ENCODE measurements around the gene CEND1.

Gene CEND1

DNA sequence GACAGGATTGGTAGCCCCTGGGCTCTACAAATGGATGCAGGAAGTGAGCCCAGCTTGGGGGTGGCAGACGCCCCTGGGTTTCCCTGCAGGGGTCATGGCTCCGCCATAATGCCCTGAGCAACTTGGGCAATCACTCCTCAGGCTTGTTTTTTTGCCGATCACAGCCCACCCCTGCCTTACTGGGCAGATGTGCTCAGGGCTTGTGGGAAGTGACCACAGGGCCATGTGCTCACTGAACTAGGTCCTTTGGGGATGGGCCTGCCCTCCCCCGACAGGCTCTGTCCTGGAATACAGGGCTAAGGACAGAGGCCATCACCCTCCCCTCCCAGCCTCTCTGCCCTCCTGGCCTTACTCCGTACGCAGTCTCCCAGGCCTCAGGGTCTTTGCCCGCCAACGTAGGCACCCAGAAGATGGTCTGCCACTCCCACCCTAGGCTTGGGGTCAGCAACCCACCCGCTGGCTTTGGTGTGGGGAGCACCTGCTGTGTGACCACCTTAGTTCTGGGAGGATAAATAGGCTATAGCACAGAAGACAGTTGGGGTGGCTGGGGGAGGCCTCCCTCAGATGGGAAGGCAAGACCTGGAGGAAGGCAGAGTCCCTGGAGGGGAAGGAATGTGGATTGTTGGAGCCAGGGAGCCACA is 23.7 kb upstream of the CEND1 start:
- peak; percentile 57 for DNase-seq (ENCODE audit: low read depth)
- TF ChIP-seq, protein P1, sequence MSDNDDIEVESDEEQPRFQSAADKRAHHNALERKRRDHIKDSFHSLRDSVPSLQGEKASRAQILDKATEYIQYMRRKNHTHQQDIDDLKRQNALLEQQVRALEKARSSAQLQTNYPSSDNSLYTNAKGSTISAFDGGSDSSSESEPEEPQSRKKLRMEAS (IDR thresholded peaks at IDR 0.05; ENCODE audit: low read depth, low read length), result peak; percentile 81
- no peak for TF ChIP-seq POLR2A (IDR thresholded peaks at IDR 0.05; ENCODE audit: extremely low read depth, insufficient read length)
- TF ChIP-seq, protein P2, sequence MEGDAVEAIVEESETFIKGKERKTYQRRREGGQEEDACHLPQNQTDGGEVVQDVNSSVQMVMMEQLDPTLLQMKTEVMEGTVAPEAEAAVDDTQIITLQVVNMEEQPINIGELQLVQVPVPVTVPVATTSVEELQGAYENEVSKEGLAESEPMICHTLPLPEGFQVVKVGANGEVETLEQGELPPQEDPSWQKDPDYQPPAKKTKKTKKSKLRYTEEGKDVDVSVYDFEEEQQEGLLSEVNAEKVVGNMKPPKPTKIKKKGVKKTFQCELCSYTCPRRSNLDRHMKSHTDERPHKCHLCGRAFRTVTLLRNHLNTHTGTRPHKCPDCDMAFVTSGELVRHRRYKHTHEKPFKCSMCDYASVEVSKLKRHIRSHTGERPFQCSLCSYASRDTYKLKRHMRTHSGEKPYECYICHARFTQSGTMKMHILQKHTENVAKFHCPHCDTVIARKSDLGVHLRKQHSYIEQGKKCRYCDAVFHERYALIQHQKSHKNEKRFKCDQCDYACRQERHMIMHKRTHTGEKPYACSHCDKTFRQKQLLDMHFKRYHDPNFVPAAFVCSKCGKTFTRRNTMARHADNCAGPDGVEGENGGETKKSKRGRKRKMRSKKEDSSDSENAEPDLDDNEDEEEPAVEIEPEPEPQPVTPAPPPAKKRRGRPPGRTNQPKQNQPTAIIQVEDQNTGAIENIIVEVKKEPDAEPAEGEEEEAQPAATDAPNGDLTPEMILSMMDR (IDR thresholded peaks at IDR 0.05; ENCODE audit: low read depth, low read length), result no peak
- TF ChIP-seq MYC (IDR thresholded peaks at IDR 0.05; ENCODE audit: low read depth, low read length), result peak; percentile 72
- no peak overlapping the region for H3K4me3 ChIP-seq (ENCODE audit: low read depth, low read length)

DNA sequence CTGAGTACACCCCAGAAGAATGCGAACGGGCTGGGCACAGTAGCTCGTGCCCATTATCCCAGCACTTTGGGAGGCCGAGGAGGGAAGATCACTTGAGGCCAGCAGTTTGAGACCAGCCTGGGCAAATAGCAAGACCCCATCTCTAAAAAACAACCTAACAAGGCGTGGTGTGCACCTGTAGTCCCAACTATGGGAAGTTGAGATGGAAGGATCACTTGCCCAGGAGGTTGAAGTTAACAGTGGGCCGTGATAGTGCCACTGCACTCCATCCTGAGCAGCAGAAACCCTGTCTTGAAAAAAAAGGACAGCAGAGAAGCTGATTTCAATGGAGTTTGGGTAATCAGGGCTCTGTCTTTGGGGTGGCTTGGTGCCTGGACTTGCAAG is 23.2 kb upstream of the CEND1 start:
- H3K4me3 ChIP-seq (ENCODE audit: low read depth, low read length), result no peak overlapping the region
- DNase-seq (ENCODE audit: low read depth), result no peak
- TF ChIP-seq, protein P1 (IDR thresholded peaks at IDR 0.05; ENCODE audit: low read depth, low read length), result no peak
- TF ChIP-seq MYC (IDR thresholded peaks at IDR 0.05; ENCODE audit: low read depth, low read length) (no peak), POLR2A (IDR thresholded peaks at IDR 0.05; ENCODE audit: extremely low read depth, insufficient read length) (no peak)
- TF ChIP-seq, protein P2 (IDR thresholded peaks at IDR 0.05; ENCODE audit: low read depth, low read length), result no peak

DNA sequence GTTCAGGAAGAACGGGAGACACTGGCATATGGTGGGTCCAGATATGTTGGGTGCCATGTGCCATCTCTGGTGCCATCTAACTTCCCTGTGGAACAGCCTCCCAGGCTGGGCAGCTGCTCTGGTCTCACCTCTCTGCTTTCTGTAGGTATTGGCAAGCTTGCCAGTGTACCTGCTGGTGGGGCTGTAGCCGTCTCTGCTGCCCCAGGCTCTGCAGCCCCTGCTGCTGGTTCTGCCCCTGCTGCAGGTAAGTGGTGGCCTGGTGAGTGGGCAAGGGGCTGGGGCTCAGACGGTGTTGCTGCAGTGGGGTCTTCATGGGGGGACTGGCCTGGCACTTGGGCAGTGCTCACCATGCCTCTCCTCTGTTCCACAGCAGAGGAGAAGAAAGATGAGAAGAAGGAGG is 22.5 kb upstream of the CEND1 start:
- H3K4me3 ChIP-seq (ENCODE audit: low read depth, low read length), result peak overlapping the region; percentile 98
- TF ChIP-seq, protein P2 (IDR thresholded peaks at IDR 0.05; ENCODE audit: low read depth, low read length), result no peak
- TF ChIP-seq POLR2A (IDR thresholded peaks at IDR 0.05; ENCODE audit: extremely low read depth, insufficient read length) (no peak), MYC (IDR thresholded peaks at IDR 0.05; ENCODE audit: low read depth, low read length) (no peak)
- TF ChIP-seq, protein P1 (IDR thresholded peaks at IDR 0.05; ENCODE audit: low read depth, low read length), result no peak
- no peak for DNase-seq (ENCODE audit: low read depth)

DNA sequence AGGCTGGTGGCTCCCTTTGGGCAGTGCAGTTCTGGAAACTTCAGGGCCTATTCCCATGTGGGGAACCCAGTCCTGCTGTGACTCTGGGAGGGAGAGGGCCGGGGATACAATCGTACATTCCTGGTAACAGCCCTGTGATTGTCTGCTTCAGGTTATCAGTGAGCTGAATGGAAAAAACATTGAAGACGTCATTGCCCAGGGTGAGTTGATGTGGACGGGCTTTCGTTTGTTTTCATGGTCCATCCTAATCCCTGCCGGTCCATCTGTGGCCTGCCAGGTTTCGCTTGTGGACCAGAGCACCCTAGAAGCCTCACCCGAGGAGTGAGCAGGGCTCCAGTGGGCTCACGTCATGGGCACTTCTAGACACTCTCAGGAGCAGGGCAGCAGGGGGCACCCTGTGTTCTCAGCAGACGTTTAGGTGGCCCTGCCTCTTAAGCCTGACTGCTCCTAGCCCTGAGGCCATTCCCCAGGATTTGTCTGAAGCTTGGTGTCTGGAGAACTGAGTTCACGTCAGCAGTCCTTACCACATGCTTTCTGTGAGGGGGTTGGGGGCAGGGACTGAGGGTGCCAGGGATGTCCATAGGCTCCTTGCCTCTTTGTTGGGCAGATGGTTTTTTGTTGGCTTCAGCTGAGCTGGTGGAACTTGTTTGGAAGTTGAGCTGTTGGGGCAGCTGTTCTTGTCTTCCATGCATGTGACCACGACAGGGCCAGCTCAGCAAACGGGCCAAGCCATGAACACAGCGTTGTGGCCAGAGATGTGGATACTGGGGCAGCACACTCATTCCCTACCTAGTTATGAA is 21.8 kb upstream of the CEND1 start:
- peak overlapping the region; percentile 98 for H3K4me3 ChIP-seq (ENCODE audit: low read depth, low read length)
- TF ChIP-seq, protein P2 (IDR thresholded peaks at IDR 0.05; ENCODE audit: low read depth, low read length), result no peak
- TF ChIP-seq POLR2A (IDR thresholded peaks at IDR 0.05; ENCODE audit: extremely low read depth, insufficient read length) (no peak), MYC (IDR thresholded peaks at IDR 0.05; ENCODE audit: low read depth, low read length) (no peak)
- TF ChIP-seq, protein P1 (IDR thresholded peaks at IDR 0.05; ENCODE audit: low read depth, low read length), result no peak
- DNase-seq (ENCODE audit: low read depth), result peak; percentile 47

DNA sequence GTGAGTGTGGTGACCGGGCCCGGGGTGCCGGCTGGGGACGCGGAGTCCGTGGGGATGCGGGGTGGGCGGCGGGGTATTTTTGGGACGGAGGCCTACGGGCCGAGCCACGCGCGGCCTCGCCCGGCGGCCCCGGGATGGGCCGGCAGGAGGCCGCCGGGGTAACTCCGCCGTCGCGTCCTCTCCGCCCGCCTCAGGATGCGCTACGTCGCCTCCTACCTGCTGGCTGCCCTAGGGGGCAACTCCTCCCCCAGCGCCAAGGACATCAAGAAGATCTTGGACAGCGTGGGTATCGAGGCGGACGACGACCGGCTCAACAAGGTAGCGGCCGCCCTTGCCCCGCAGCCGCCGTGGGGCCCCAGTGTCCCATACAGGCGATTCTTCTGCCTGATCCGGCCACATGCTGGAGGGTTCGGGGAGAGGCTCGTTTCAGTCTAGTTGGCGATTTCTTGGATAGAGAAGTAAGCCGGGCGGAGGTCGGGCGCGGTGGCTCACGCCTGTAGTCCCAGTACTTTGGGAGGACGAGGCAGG is 20.2 kb upstream of the CEND1 start:
- DNase-seq (ENCODE audit: low read depth), result no peak
- TF ChIP-seq MYC (IDR thresholded peaks at IDR 0.05; ENCODE audit: low read depth, low read length) (no peak), POLR2A (IDR thresholded peaks at IDR 0.05; ENCODE audit: extremely low read depth, insufficient read length) (no peak)
- TF ChIP-seq, protein P2 (IDR thresholded peaks at IDR 0.05; ENCODE audit: low read depth, low read length), result no peak
- TF ChIP-seq, protein P1 (IDR thresholded peaks at IDR 0.05; ENCODE audit: low read depth, low read length), result no peak
- H3K4me3 ChIP-seq (ENCODE audit: low read depth, low read length), result peak overlapping the region; percentile 98
